Measurements from ENCODE around the gene IL22RA1. TPM values are rescaled to one million over a fixed set of nuclear protein-coding genes. Genes with fewer than 3 reads are reported as not detected.

The IL22RA1 gene
- total and polyA plus RNA-seq, 9 of the 15 experiments (the other 6 are each of a cell fraction or from before 2014, with no cell fraction given), result not detected

DNA sequence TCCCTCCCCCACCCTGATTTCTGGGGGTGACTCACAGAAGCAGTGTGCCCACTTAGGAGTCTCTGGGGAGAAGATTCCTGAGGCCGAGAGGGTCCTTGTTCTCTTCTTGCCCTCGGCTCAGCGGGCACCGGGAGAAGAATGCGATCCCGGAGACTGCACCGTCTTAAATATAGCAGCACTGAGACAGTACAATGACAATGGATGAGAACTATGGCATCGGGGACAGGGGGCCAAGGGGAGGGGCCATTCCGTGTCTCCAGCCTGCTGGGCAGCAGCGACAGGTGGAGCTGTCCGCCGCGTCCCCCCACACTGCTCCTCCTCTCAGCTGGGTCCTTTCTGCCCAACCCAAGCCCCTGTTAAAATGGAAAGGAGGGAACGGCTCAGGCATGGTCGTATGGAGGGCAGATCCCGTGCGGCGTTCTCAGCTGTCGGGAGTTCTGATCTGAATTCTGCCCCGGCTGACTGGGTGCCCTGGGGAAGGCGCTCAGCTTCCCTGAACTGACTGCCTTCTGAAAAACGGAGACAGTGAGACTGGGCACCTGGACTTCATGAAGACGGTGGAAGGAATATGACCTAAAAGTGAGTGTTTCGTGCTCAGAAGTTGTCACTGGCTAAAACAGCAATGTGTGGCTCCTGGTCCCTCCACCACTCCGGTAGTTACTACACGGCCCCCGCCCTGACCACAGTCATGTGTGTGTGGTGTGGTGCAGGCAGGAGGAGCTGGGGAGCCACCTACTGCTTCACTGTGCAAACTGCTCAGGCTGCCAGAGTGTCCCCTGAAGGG, 30.8 kb downstream of the IL22RA1 start, which contains the start of gene MYOM3 (continued):
- TF ChIP-seq, protein P1, sequence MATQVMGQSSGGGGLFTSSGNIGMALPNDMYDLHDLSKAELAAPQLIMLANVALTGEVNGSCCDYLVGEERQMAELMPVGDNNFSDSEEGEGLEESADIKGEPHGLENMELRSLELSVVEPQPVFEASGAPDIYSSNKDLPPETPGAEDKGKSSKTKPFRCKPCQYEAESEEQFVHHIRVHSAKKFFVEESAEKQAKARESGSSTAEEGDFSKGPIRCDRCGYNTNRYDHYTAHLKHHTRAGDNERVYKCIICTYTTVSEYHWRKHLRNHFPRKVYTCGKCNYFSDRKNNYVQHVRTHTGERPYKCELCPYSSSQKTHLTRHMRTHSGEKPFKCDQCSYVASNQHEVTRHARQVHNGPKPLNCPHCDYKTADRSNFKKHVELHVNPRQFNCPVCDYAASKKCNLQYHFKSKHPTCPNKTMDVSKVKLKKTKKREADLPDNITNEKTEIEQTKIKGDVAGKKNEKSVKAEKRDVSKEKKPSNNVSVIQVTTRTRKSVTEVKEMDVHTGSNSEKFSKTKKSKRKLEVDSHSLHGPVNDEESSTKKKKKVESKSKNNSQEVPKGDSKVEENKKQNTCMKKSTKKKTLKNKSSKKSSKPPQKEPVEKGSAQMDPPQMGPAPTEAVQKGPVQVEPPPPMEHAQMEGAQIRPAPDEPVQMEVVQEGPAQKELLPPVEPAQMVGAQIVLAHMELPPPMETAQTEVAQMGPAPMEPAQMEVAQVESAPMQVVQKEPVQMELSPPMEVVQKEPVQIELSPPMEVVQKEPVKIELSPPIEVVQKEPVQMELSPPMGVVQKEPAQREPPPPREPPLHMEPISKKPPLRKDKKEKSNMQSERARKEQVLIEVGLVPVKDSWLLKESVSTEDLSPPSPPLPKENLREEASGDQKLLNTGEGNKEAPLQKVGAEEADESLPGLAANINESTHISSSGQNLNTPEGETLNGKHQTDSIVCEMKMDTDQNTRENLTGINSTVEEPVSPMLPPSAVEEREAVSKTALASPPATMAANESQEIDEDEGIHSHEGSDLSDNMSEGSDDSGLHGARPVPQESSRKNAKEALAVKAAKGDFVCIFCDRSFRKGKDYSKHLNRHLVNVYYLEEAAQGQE (IDR thresholded peaks at IDR 0.05; ENCODE audit: borderline replicate concordance), result peak; percentile 84
- TF ChIP-seq, protein P1 (CRISPR knock-in tag; IDR thresholded peaks at IDR 0.05; ENCODE audit: low read depth), result no peak
- TF ChIP-seq, protein P2, sequence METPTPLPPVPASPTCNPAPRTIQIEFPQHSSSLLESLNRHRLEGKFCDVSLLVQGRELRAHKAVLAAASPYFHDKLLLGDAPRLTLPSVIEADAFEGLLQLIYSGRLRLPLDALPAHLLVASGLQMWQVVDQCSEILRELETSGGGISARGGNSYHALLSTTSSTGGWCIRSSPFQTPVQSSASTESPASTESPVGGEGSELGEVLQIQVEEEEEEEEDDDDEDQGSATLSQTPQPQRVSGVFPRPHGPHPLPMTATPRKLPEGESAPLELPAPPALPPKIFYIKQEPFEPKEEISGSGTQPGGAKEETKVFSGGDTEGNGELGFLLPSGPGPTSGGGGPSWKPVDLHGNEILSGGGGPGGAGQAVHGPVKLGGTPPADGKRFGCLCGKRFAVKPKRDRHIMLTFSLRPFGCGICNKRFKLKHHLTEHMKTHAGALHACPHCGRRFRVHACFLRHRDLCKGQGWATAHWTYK (CRISPR knock-in tag; IDR thresholded peaks at IDR 0.05), result peak; percentile 46; the same call in 1 of the 2 replicates
- TF ChIP-seq EZH2 (IDR thresholded peaks at IDR 0.05; ENCODE audit: borderline replicate concordance, low read depth, low read length) (0 out of 2 replicates have a peak, but pooled peaks have one; percentile 36), CBFB (CRISPR knock-in tag; IDR thresholded peaks at IDR 0.05) (peak; percentile 92), TAF7 (tag; IDR thresholded peaks at IDR 0.05) (no peak), NCOA4 (IDR thresholded peaks at IDR 0.05; ENCODE audit: partially characterized antibody) (no peak), ZNF263 (CRISPR knock-in tag; IDR thresholded peaks at IDR 0.05; ENCODE audit: borderline replicate concordance) (peak; percentile 18; the same call in 1 of the 2 replicates), RBM34 (IDR thresholded peaks at IDR 0.05; ENCODE audit: borderline replicate concordance, insufficient read depth, low read length) (no peak), ZNF76 (CRISPR knock-in tag; IDR thresholded peaks at IDR 0.05; ENCODE audit: borderline replicate concordance) (no peak), TEAD1 (CRISPR knock-in tag; IDR thresholded peaks at IDR 0.05) (peak in 1 of 2 experiments; percentile 48; a peak in 1 of 4 replicates), ARID2 (IDR thresholded peaks at IDR 0.05) (no peak; the same call in 1 of the 2 replicates), YBX1 (IDR thresholded peaks at IDR 0.05) (no peak), U2AF2 (optimal IDR thresholded peaks at IDR 0.05; ENCODE audit: low read depth, low read length) (no peak), FIP1L1 (IDR thresholded peaks at IDR 0.05; ENCODE audit: low read depth, low read length, poor library complexity, severe bottlenecking) (no peak), SMC3 (conservative IDR thresholded peaks at IDR 0.05; ENCODE audit: insufficient read depth, low read depth, low read length) (peak; percentile 74)
- TF ChIP-seq, protein P3, sequence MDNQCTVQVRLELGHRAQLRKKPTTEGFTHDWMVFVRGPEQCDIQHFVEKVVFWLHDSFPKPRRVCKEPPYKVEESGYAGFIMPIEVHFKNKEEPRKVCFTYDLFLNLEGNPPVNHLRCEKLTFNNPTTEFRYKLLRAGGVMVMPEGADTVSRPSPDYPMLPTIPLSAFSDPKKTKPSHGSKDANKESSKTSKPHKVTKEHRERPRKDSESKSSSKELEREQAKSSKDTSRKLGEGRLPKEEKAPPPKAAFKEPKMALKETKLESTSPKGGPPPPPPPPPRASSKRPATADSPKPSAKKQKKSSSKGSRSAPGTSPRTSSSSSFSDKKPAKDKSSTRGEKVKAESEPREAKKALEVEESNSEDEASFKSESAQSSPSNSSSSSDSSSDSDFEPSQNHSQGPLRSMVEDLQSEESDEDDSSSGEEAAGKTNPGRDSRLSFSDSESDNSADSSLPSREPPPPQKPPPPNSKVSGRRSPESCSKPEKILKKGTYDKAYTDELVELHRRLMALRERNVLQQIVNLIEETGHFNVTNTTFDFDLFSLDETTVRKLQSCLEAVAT (IDR thresholded peaks at IDR 0.05), result peak in 1 of 2 experiments; percentile 70; a peak in 1 of 4 replicates

All from K562 (cell line).